ENCODE results near the gene CTSG.

Gene CTSG

DNA sequence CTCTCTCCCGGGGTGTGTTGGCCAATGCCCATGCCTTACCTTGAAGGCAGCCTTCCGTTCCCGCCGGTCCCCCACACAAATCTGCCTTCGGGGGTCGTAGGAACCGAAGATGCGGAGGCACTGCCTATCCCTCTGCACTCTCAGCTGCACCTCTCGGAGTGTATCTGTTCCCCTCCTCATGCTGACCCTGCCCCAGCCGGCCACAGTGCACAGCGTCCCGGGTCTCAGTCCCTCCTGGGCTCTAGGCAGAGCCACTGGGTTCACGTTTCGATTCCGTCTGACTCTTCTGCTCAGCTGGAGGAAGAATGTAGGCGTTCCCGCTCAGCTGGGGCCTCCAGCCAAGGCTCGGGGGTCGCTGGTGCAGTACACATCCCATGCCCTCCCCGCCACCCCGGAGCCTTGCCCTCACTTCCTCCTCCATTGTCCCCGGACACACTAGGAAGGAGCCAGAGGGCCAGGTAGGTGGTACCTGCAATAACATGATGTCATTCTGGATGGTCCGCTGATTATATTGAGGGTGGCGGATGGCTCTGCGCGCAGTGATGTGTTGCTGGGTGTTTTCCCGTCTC is 1.8 kb downstream of the CTSG start:
- TF ChIP-seq FOXP2 (optimal IDR thresholded peaks at IDR 0.05; ENCODE audit: borderline replicate concordance, extremely low read depth, extremely low read length, insufficient read depth) (no peak), SIN3A (IDR thresholded peaks at IDR 0.05; ENCODE audit: borderline replicate concordance, insufficient read depth, low read length) (no peak), TAF1 (IDR thresholded peaks at IDR 0.05; ENCODE audit: borderline replicate concordance, insufficient read depth, low read length) (no peak), REST (IDR thresholded peaks at IDR 0.05; ENCODE audit: insufficient read depth in 1 of 2, low read depth in 2 of 2, low read length in 2 of 2) (no peak), POLR2AphosphoS5 (IDR thresholded peaks at IDR 0.05; ENCODE audit: low read depth, low read length) (no peak)

- TF ChIP-seq SIN3A (IDR thresholded peaks at IDR 0.05; ENCODE audit: borderline replicate concordance, insufficient read depth, low read length) (no peak), TAF1 (IDR thresholded peaks at IDR 0.05; ENCODE audit: borderline replicate concordance, insufficient read depth, low read length) (no peak), POLR2AphosphoS5 (IDR thresholded peaks at IDR 0.05; ENCODE audit: low read depth, low read length) (no peak), REST (IDR thresholded peaks at IDR 0.05; ENCODE audit: insufficient read depth in 1 of 2, low read depth in 2 of 2, low read length in 2 of 2) (no peak), FOXP2 (optimal IDR thresholded peaks at IDR 0.05; ENCODE audit: borderline replicate concordance, extremely low read depth, extremely low read length, insufficient read depth) (no peak)
Observed at GRCh38 chr14:24566318-24566717, 9.7 kb downstream of the CTSG start.

- no peak for TF ChIP-seq FOXP2 (optimal IDR thresholded peaks at IDR 0.05; ENCODE audit: borderline replicate concordance, extremely low read depth, extremely low read length, insufficient read depth)
- no peak for TF ChIP-seq REST (IDR thresholded peaks at IDR 0.05; ENCODE audit: insufficient read depth in 1 of 2, low read depth in 2 of 2, low read length in 2 of 2)
- TF ChIP-seq TAF1 (IDR thresholded peaks at IDR 0.05; ENCODE audit: borderline replicate concordance, insufficient read depth, low read length), result no peak
- TF ChIP-seq SIN3A (IDR thresholded peaks at IDR 0.05; ENCODE audit: borderline replicate concordance, insufficient read depth, low read length), result no peak
- no peak for TF ChIP-seq POLR2AphosphoS5 (IDR thresholded peaks at IDR 0.05; ENCODE audit: low read depth, low read length)
Observed at GRCh38 chr14:24565766-24566165, 10.3 kb downstream of the CTSG start.

DNA sequence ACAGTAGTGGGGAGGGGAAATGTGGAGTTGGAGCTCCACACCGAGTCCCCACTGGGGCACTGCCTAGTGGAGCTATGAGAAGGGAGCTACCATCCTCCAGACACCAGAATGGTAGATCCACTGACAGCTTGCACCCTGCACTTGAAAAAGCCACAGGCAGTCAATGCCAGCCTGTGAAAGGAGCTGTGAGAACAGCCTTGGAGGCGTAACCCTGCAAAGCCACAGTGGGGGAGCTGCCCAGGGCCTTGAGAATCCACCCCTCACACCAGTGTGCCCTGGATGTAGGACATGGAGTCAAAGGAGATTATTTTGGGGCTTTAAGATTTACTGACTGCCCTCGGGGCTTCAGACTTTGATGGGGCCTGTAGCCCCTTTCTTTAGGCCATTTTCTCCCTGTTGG is 12.5 kb downstream of the CTSG start:
- TF ChIP-seq SIN3A (IDR thresholded peaks at IDR 0.05; ENCODE audit: borderline replicate concordance, insufficient read depth, low read length), result no peak
- TF ChIP-seq REST (IDR thresholded peaks at IDR 0.05; ENCODE audit: insufficient read depth in 1 of 2, low read depth in 2 of 2, low read length in 2 of 2), result no peak

GRCh38 chr14:24556756-24557155 is 19.3 kb downstream of the CTSG start:
- TF ChIP-seq TAF1 (IDR thresholded peaks at IDR 0.05; ENCODE audit: borderline replicate concordance, insufficient read depth, low read length) (no peak), FOXP2 (optimal IDR thresholded peaks at IDR 0.05; ENCODE audit: borderline replicate concordance, extremely low read depth, extremely low read length, insufficient read depth) (no peak), POLR2AphosphoS5 (IDR thresholded peaks at IDR 0.05; ENCODE audit: low read depth, low read length) (no peak)
